HT-29 (cell line): ENCODE results near the gene MAFB. TPM values are rescaled to one million over a fixed set of nuclear protein-coding genes. Genes with fewer than 3 reads are reported as not detected.
A peak's percentile ranks its signal among the peaks of the same experiment; 100 is the strongest.
"Not testable (repeated sequence)": the region's sequence is repeated elsewhere in the genome, so short reads cannot be mapped to it uniquely, and the experiment has no call there.

Experiments used
- DNase-seq: peaks from one replicate; pipeline ENCODE4 v3.0.0-alpha.2; 2015; ENCODE audit warnings: low spot score
- total RNA-seq: library from RNA; depleted of rRNA; stranded (reverse); fragments of >200 nt; shearing (Covaris generic); gene quantifications from 2 replicates; pipeline ENCODE4 v1.2.3, GENCODE V29; 2014; rRNA removed

The MAFB gene
- 0.53 and 0.76 TPM in 2 replicates for total RNA-seq

DNA sequence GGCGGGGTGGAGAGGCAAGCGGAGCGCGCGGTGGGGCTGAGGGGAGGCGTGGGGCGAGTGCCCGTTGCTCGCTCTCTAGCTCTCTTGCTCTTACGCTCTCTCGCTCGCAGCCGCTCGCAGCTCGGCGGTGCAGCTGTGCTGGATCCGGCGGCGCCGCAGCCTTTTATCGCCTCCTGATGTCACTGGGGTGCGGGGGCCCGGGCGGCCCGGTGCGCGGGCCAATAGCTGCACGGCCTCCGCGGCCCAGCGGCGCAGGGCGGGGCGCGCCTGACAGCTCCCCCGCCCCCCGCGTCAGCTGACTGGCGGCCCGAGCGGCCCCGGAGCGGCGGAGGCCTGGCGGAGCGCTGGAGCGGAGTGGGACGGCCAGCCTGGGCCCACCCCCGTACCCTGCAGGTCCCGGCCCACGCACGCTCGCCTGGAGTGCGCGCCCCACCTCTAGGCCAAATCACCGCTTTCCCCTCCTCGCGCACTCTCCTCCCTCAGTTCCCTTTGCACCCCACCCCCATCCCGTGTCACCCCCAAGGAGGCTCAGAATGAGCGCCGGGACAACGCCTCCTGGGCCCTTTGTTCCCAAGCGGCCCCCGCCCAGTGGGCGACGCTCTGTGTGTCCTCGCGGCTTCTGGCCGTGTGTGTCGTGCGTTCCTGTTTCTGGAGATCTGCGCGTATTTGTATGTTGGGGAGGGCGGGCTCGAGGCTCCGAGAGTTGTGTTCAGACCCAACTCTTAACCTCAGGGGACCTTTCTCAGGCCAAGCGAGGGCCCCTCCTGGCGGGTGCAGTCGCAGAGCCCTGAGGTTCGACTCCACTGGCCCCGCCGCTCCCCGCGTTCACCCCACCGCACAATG, at the start of gene MAFB:
Gene MAFB, minus strand, starts transcription at position 137 of the 843 bp plus-strand sequence. CDS start 386 bp downstream, outside the sequence.
- DNase-seq, result peak; percentile 88

DNA sequence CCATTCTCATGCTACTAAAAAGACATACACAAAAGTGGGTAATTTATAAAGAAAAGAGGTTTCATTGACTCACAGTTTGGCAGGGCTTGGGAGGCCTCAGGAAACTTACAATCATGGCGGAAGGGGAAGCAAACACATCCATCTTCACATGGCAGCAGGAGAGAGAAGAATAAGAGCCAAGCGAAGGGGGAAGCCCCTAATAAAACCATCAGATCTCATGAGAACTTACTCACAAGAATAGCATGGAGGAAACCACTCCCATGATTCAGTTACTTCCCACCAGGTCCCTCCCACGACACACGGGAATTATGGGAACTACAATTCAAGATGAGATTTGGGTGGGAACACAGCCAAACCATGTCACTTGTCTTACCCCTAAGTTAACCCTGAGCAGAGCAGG, 47.4 kb upstream of the MAFB start:
- not testable (repeated sequence) for DNase-seq

DNA sequence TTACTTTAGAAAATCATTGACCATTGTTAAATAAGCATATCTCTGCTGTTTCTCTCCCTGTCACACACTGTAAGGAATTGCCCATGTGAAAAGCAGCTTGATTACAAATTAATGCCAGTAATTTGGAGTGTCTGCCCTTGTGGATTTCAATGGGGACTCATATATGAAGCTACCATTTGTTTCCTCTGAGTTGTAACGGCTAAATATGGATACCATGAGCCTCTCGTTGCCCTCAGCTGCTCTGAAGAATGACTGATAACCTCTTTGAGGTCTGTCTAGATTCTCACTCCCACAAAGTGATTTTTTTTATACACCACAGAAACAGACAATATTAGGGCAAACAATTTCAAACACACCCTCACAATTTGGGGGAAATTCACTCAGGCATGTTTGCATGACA, 40.0 kb upstream of the MAFB start:
- DNase-seq, result no peak

DNA sequence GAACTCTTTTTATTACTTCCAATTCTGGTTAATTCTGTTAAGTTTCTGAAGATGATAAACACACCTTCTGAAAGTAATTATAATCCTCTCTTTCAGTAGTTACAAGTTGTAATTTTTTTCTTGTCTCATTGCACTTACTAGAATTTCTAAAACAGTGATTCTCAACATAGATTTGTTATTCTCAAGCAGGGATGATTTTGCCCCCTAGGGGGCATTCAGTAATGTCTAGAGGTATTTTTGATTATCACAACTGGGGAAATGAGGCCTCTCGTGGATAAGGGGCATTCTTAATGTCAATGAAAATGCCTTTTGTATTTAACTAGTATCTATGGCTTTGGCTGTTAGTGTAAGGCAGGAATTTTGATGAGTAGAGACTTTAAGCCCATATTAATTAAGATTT, 39.4 kb upstream of the MAFB start:
- DNase-seq, result peak; percentile 10

DNA sequence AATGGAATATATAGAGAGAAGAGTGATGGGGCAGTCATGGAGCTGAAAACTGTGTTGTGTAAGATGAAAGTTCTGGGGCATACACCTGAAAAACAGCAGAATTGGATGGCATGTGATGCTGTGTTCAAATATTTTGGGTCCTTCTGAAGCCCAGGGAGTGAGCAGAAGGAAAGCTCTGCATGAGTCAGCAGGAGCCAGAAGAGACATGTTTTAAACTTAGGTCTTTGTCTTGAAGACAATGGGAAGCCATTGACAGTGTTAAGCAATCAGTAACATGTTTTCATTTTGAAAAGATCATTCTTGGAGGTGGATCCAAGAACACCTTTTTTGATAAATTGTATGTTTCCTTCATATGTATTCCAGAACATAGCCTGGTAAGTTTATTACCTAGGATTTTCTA, 38.9 kb upstream of the MAFB start:
- DNase-seq, result no peak

DNA sequence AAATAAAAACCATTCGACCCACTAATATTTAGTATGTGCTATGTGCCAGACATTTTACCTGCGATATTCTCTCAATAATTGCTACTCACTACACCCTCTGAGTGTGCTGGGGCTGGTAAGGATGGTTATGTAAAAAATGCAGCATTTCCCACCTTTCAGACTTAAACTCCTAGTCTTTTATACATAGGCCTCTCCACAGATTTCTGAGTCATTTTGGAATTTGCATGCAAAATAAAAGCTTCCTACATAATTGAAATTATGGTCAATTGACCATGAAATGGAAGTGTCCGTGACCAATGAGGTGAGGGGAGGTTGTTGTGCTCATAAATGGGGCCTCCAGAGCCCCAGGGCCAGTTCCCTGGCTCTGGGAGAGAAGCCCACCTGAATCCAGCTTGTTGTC, 37.7 kb upstream of the MAFB start:
- no peak for DNase-seq

DNA sequence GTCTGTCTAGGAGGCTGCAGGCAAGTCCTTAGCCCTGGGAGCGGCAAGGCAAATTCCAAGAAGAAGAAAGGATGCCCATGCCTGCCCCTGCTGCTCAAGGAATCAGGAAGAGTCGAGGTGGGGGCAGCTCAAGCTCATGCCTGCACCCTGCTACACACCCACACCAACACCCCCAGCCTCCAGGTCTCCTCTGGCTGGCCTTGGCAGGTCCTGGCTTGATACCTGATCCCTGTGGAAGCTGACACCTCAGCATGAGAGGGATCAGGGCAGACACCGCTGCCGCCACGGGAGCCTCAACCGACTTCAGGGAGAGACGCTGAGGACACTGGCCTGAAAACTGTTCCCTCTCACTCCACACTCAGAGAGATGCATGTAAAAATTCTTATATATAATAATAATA, 35.5 kb upstream of the MAFB start:
- DNase-seq, result no peak

DNA sequence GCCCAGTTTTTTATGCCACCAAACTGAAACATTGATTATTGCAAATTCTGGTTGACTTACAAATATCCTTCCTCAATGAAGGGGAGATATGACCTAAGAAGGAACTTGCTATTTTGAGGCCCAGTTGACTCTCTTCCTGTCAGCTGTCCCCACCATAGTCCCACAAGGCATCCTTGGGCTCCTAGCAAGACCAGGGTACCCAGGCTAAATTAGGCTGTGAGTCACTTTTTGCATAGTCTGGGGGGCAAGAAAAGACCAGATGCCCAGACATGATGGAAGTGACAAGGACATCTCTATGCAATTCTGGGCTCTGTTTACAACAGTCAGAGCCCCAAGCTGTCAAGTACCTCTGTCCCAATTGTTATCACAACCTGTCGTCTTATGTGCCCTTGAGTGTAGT, 31.8 kb upstream of the MAFB start:
- no peak for DNase-seq

DNA sequence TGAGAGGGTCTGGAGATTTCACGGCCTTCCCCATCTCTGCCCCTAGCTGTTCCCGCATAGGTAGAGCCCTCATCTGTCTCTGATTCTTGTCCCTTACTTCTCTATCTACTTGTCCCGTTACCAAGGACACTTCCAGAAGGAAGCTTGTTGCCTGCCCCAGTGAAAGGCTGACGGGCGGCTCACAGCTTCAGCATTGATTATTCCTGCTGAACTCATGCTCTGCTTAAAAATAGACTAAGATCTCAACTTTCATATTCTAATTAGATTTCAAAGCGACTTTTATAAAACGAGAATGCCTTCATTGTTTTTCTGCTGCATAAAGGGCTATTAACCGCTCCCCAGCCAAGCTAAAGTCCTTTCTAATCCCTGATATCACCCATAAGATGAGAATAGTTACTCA, 31.1 kb upstream of the MAFB start:
- DNase-seq, result no peak

DNA sequence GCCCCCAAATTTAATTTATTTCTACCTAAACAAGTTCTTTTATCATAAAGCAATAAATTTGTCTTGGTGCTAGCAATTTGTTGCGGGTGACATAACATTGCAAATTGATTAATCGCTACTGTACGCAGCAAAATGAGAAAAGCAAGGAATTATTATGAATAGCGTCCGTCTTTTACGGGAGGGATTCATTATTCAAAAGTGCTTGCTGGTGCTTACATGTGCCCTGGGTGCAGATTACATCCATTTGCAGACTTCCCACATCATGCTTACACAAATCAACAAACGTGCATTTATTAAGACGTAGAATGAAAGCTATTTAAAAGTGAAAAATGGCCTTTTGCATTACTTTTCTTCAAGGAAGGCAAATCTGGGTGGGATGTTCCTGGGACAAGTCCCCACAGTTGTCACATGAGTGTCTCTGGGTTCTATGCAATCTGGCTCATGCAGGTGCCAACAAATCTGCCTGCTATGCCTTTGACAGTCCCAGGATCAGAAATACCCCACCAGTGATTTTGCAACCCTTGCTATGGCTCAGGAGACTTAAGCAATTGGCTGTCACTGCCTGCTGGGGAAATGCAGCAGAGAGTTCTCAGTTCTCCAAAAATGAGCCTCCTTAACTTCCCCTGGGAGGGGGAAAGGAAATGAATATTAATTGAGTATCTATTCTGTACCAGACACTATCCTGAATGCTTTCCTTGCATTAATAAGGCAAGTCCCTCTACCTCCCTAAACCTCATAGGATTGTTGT, 30.1 kb upstream of the MAFB start:
- no peak for DNase-seq

DNA sequence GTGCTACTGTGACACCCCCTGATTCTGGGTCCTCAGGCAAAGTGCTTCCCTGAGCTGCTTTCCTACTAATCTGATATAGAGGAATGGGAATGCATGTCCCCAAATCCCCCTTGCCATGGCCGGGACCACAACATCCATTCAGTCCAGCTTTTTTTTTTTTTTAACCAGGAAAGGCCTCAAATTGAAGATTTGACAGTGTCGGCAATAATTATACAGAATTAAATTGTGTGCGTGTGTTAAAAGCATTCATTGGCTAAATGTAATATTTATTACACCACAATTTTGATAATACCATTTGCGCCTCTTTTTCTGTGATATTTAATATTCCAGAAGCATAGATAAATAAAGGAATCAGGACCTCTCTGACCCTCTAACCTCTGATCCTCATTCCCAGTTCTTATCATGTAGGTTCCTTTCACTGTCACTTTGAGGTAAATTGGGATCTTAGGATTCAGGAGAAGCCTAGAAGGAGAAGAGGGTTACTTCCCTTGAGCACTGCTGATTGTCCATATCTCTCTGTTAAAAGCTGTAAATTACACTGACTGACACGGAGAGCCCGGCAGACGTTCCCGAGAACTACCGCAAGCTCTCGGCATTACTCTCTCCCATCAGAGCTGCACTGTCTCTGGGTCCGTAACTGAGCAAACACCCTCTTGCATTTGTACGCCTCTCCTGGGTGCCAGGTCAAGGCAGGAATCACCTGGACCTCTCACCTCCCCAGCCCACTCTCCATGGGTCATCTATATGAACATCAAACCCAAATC, 29.4 kb upstream of the MAFB start:
- DNase-seq, result no peak

DNA sequence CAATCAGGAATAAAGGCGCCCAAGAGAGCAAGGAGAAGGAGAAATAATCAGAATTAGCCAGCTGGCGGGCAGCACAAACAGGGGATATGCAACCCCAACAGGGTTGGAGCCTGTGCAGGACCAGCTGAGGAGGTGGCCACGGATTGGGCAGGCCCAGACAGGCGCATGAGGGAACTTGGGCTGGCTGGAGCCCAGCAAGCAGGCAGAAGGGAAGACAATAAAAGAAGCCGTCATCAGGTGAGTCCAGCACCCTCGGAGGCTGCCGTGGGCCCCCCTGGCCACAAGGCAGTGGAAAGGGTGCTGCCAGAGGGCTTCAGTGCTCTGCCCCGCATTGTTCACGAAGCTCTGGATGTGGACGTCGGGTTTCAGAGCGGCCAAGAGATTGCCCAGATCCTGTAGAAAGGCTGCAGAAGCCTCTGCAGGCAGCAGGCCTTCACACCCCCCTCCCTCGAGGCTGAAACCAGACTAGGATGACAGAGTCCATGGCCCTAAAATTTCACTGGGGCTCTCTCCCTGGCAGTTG, 28.4 kb upstream of the MAFB start:
- DNase-seq, result no peak

DNA sequence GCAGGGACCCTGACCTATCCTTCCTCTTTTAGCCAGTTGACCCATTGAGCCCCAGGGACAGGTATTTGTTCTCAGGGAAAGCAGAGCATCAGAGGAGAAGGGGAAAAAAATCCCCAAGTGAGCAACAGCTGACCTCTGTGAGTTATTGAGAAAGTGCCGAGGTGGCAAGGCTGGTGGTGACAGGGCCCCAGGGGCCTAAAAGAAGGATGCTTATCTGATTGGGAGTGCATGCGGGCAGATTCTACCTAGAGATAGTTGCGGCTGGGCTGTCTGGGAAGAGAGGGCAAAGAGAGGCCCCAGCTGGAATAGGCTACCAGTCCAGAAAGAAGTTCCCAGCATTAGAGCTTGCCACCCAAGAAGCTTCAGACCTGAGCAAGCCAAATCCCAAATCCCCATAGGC, 26.5 kb upstream of the MAFB start:
- DNase-seq, result no peak

DNA sequence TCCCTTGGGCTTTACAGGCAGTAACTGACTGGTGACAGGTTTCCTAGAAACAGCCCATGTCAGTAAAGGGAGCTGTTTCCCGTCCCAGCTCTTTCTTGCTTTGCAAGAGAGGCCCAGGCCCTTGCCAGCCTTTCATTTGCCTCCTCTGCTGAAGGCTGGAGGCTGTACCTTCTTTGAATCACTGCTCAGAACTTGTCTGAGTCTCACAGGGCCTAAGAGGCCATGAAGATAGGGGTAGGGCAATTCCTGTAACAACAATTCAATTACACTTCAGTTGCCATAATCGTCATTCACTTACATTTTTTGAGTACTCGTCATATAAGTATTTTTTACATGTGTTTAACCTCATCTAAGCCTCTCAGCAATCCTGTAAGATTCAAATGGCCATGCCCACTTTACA, 25.9 kb upstream of the MAFB start:
- no peak for DNase-seq

DNA sequence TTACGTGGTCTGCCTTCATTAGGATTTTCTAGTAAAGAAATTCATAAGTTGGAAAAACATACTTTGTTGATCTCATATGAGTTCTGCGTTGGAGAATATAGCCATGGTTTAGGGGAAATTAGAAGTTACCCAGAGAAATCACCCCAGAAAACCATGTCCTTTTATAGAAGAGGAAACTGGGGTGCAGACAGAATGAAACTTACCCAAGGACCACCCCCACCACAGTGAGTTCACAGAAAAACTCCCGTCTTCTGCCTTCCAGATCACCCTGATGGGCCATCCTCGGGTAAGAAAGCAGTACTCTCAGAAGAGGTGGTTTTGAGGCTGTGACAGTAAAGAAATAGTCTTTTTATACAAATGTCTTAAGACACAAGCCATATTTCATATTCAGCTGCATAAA, 25.1 kb upstream of the MAFB start:
- no peak for DNase-seq

DNA sequence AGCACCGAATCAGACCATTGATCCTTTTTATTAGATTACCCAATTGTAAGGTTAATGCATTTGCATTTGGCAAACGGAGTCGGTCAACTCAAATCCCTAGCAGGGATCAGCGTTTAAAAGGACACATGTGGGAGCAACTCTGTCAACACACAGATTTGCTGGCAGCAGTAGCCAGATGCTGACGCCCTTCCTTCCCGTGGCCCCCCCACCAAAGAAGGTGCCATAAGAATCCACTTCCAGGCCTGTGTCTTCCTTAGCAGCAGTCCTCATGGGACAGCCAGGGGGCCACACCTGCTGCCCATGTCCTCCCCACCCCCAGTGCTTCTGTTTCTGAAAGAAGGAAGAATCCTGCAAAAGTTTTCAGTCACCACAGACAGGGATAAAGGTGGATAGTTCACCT, 24.5 kb upstream of the MAFB start:
- DNase-seq, result no peak

DNA sequence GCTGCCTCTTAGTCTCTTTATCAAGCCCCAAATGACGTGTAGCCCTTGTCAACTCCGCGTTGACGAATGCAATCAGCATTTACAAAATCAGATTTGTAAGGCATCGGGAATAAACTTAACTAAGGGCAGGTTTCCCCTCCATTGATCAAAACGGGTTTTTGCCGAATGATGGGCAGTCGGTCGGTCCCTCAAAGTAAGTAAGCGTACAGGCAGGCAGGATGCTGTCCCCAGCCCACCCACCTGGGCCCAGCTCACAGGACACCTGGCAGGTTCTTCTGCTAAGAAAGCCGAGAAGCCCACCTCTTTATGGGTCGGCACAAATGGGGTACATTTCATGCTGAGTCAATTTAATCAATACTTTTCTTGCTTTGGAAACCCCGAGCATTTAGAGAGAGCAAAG, 22.0 kb upstream of the MAFB start:
- no peak for DNase-seq

DNA sequence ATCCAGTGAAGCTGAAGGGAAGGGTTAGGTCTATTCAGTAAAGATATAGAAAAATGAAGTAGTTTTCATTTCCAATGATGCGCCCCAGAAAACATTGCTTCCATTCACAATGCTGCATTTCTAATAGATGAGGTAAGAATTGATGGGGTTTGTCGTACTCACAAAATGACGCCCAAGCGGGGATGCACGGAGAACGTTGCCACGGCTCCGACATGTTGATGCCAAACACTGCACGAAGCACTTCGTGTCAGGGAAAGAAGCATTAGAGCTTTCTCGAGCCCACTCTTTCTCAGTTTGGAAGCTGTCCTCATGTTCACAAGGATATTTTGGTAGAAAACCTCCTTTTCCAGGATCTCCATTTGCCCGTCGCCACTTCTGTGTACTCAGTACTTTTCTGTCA, 21.6 kb upstream of the MAFB start:
- no peak for DNase-seq

DNA sequence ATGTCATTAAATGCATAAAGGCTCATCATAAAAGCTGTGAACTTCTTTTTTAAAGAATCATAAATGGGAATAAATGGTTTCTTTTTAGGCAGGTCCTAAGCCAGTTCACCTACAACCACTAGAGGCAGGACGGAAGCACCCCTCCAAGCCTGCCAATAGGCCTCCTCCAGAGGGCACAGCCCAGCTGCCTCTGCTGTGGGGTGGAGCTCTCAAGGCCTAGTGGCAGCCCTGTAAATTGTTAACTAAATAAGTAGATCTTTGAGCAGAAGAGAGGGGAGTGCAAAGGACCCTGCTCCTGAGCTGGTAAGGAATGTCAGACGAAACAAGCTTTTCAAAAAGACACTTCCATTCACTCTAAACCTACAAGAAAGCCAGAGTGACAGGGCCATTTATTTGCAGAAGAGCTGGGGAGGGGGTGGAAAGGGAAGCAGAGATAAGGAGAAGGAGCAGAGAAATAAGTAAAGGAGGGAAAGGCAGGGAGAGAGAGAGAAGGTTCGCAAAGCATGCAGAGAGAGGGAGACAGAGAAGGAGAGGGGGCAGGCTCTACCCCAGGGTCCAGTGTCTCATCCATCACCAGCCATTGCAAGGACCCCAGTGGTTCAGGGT, 18.0 kb upstream of the MAFB start:
- DNase-seq, result peak; percentile 85

DNA sequence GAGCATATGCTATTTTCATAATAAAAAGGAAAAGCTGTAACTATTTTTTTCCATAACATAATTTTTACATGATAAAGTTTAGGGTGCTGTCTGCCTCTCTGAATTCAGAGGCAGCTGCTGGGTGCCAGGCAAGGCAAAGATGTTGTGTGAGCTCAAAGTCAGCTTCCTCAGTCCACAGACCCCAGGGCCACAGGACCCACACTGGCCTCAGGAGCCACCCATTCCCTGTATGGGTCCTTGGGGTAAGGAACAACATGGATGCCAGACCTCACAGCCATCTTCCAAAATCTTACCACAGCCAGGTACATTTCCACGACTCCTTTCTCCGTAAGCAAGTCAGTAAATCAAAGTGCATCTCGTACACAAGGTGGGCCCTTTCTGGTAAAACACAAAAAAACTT, 16.4 kb upstream of the MAFB start:
- no peak for DNase-seq

DNA sequence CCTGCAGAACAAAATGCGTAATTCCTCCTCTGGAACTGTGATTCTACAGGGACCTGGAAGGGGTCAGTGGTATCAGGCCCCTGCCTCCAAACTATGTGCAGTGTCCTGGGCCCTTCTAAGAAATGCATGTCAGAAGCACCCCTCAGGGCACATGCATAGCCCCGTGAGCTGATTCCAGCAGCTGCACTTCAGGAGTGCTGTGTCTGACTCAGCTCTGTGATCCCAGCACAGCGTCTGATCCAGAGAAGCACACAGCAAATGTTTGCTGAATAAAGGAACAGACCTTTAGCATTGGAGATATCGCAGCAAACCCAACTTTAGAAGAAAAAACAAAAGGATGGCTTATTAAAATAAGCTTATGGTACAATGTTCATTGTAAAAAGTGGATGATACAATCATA, 15.8 kb upstream of the MAFB start:
- DNase-seq, result no peak
